Caco-2 (cell line): Measurements from ENCODE around the gene RUNX1. TPM values are rescaled to one million over a fixed set of nuclear protein-coding genes. Genes with fewer than 3 reads are reported as not detected.

Source experiments
- BruUV-seq: library from RNA; stranded (reverse); fragments of 400-500 nt; replicated peaks from 2 replicates; lab custom pipeline; 2021; lab: Mats Ljungman, UMichigan
- CTCF ChIA-PET: fragments of 300-600 bp; sonication (Branson Sonifier 250); formaldehyde crosslinking; loops from one replicate; lab custom pipeline; 2022; ENCODE audit warnings: antibody characterized with exemption; lab: Charles Lee
- POLR2A ChIA-PET: fragments of 300-600 bp; sonication (Branson Sonifier 250); formaldehyde crosslinking; loops from one replicate; lab custom pipeline; 2022; ENCODE audit warnings: antibody characterized with exemption; lab: Charles Lee
- DNase-seq, 2 experiments: peaks; one replicate each; pipeline versions ENCODE4 v3.0.0 to v3.0.0-alpha.2; 2020 to 2022
- H3K27me3 ChIP-seq: replicated peaks from 2 replicates; pipeline ENCODE4 v1.6.0; 2011; ENCODE audit warnings: low read length; ENCODE audit not compliant: control insufficient read depth, insufficient read depth
- H3K36me3 ChIP-seq: 2 replicates; pipeline ENCODE4 v1.5.1; 2011; ENCODE audit warnings: low read length; ENCODE audit not compliant: control insufficient read depth, insufficient read depth
- H3K4me1 ChIP-seq: fragments of 250-450 bp; sonication (Bioruptor Pico); 2 replicates; pipeline ENCODE4 v1.5.1; 2020; ENCODE audit warnings: mild to moderate bottlenecking
- H3K4me3 ChIP-seq: 2 replicates; pipeline ENCODE4 v1.5.1; 2011; ENCODE audit warnings: low read depth, mild to moderate bottlenecking, control low read depth, low read length
- H3K9me3 ChIP-seq: fragments of 250-450 bp; sonication (Bioruptor Pico); 2 replicates; pipeline ENCODE4 v1.5.1; 2020; ENCODE audit warnings: mild to moderate bottlenecking, moderate library complexity
- H3K27ac Mint-ChIP-seq: one replicate; pipeline ENCODE4 v1.8.0; 2022; ENCODE audit warnings: mixed read lengths; ENCODE audit not compliant: unreplicated experiment
- H3K27me3 Mint-ChIP-seq: one replicate; pipeline ENCODE4 v1.8.0; 2022; ENCODE audit warnings: mixed read lengths; ENCODE audit not compliant: insufficient read depth, unreplicated experiment
- H3K36me3 Mint-ChIP-seq: one replicate; pipeline ENCODE4 v1.8.0; 2022; ENCODE audit warnings: mild to moderate bottlenecking, mixed read lengths; ENCODE audit not compliant: insufficient read depth, unreplicated experiment
- H3K4me1 Mint-ChIP-seq: one replicate; pipeline ENCODE4 v1.8.0; 2022; ENCODE audit warnings: low read depth, mixed read lengths; ENCODE audit not compliant: unreplicated experiment
- H3K4me3 Mint-ChIP-seq: one replicate; pipeline ENCODE4 v1.8.0; 2022; ENCODE audit warnings: mild to moderate bottlenecking, moderate library complexity, mixed read lengths; ENCODE audit not compliant: unreplicated experiment
- H3K9me3 Mint-ChIP-seq: one replicate; pipeline ENCODE4 v1.8.0; 2022; ENCODE audit warnings: mixed read lengths; ENCODE audit not compliant: unreplicated experiment
- intact Hi-C: fragments of 100-400 bp; cut with micrococcal nuclease; formaldehyde crosslinking; loops from one replicate; pipeline ENCODE4 v1.10.0; 2022; ENCODE audit not compliant: unreplicated experiment
- total RNA-seq: library from RNA; stranded (reverse); gene quantifications from 2 replicates; pipeline ENCODE4 v1.2.3, GENCODE V29; 2022
- TF ChIP-seq, protein P1 (sequence below), 2 experiments: fragments of 200-600 bp in 1 of 2; IDR thresholded peaks; 1 replicate in 1 of 2; 2 replicates in 1 of 2; pipeline versions ENCODE4 v1.5.1 to v1.8.0; 2011 to 2022; ENCODE audit warnings: antibody characterized with exemption in 1 of 2, control low read depth in 1 of 2, inconsistent platforms in 1 of 2, low read depth in 1 of 2, low read length in 1 of 2, mild to moderate bottlenecking in 1 of 2, moderate library complexity in 1 of 2; ENCODE audit not compliant: insufficient read depth in 1 of 2, severe bottlenecking in 1 of 2, unreplicated experiment in 1 of 2

The RUNX1 gene
- total RNA-seq, 1 experiment from 2014 or later: 11.7 TPM

- no peak for DNase-seq
- no peak overlapping the region for H3K27ac Mint-ChIP-seq
- BruUV-seq: no TSS peak
- intact Hi-C loops: no loop called here
- Histone ChIP-seq H3K36me3 (no peaks in the 10 kb centered on the region), H3K27me3 (no peaks in the 10 kb centered on the region), H3K9me3 (no peaks in the 10 kb centered on the region), H3K4me3 (no peak overlapping the region), H3K4me1 (no peaks in the 10 kb centered on the region)
- H3K9me3 Mint-ChIP-seq: no peaks in the 10 kb centered on the region
- ChIA-PET POLR2A (no interaction called here), CTCF (interaction anchor here (0.6 kb wide), 1 partner anchor 50 kb away, joined by 4 read pairs; no protein-coding TSS in a partner anchor)
- no peaks in the 10 kb centered on the region for H3K36me3 Mint-ChIP-seq
- TF ChIP-seq, protein P1, sequence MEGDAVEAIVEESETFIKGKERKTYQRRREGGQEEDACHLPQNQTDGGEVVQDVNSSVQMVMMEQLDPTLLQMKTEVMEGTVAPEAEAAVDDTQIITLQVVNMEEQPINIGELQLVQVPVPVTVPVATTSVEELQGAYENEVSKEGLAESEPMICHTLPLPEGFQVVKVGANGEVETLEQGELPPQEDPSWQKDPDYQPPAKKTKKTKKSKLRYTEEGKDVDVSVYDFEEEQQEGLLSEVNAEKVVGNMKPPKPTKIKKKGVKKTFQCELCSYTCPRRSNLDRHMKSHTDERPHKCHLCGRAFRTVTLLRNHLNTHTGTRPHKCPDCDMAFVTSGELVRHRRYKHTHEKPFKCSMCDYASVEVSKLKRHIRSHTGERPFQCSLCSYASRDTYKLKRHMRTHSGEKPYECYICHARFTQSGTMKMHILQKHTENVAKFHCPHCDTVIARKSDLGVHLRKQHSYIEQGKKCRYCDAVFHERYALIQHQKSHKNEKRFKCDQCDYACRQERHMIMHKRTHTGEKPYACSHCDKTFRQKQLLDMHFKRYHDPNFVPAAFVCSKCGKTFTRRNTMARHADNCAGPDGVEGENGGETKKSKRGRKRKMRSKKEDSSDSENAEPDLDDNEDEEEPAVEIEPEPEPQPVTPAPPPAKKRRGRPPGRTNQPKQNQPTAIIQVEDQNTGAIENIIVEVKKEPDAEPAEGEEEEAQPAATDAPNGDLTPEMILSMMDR (IDR thresholded peaks at IDR 0.05; ENCODE audit: insufficient read depth in 1 of 2, low read depth in 1 of 2, low read length in 1 of 2, severe bottlenecking in 1 of 2, unreplicated experiment in 1 of 2): no peak
- H3K4me3 Mint-ChIP-seq: no peak overlapping the region
- H3K4me1 Mint-ChIP-seq: peaks cover 8% of the 10 kb centered on the region
- no peaks in the 10 kb centered on the region for H3K27me3 Mint-ChIP-seq
These were observed 41.3 kb upstream of the RUNX1 start for GRCh38 chr21:35090403-35090802.

GRCh38 chr21:35088319-35088771 is 39.2 kb upstream of the RUNX1 start:
- TF ChIP-seq, protein P1 (IDR thresholded peaks at IDR 0.05; ENCODE audit: insufficient read depth in 1 of 2, low read depth in 1 of 2, low read length in 1 of 2, severe bottlenecking in 1 of 2, unreplicated experiment in 1 of 2): no peak
- POLR2A ChIA-PET: no interaction called here
- Mint-ChIP-seq H3K27ac (no peak overlapping the region), H3K36me3 (no peaks in the 10 kb centered on the region), H3K4me3 (no peak overlapping the region), H3K9me3 (peaks cover 7% of the 10 kb centered on the region), H3K4me1 (peaks cover 8% of the 10 kb centered on the region), H3K27me3 (no peaks in the 10 kb centered on the region)
- DNase-seq: no peak
- intact Hi-C loops: no loop called here
- 0 out of 2 replicates have a peak, but pooled peaks cover 5% of the 10 kb centered on the region for H3K4me1 ChIP-seq
- H3K9me3 ChIP-seq: no peaks in the 10 kb centered on the region
- H3K27me3 ChIP-seq: no peaks in the 10 kb centered on the region
- CTCF ChIA-PET: no interaction called here
- BruUV-seq: no TSS peak
- H3K36me3 ChIP-seq: no peaks in the 10 kb centered on the region
- no peak overlapping the region for H3K4me3 ChIP-seq

DNA sequence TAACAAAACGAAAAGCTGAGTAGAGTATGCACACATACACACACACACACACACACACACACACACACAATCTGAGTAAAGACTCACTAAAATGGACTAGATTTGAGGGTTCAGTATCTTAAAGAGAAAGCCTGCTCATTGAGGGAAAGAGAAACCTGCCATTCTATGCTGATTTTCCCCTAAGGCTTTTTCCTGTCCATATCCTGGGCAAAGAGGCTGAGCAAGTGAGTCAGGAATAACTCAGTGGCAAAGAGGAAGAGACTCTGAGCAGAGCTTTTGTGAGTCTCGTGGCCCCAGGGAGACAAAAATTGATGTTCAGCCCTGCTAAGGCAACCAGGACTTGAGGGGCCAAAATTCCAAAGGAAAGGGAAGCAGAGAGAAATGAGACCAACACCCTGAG is 37.3 kb upstream of the RUNX1 start:
- Mint-ChIP-seq H3K36me3 (no peaks in the 10 kb centered on the region), H3K27me3 (no peaks in the 10 kb centered on the region), H3K4me1 (peaks cover 8% of the 10 kb centered on the region), H3K4me3 (no peak overlapping the region), H3K27ac (no peak overlapping the region), H3K9me3 (peaks cover 17% of the 10 kb centered on the region)
- H3K4me3 ChIP-seq: no peak overlapping the region
- ChIA-PET CTCF (no interaction called here), POLR2A (no interaction called here)
- H3K36me3 ChIP-seq: no peaks in the 10 kb centered on the region
- no peaks in the 10 kb centered on the region for H3K27me3 ChIP-seq
- BruUV-seq: no TSS peak
- H3K9me3 ChIP-seq: no peaks in the 10 kb centered on the region
- DNase-seq: no peak
- H3K4me1 ChIP-seq: 0 out of 2 replicates have a peak, but pooled peaks cover 5% of the 10 kb centered on the region
- TF ChIP-seq, protein P1 (IDR thresholded peaks at IDR 0.05; ENCODE audit: insufficient read depth in 1 of 2, low read depth in 1 of 2, low read length in 1 of 2, severe bottlenecking in 1 of 2, unreplicated experiment in 1 of 2): no peak
- intact Hi-C loops: no loop called here
